HG03439 (cell line): Measurements from ENCODE around the gene RCE1.

Experiments used
- ATAC-seq: cut with Tn5 transposase; IDR thresholded peaks from one replicate; pipeline ENCODE4 v1.9.1; 2021; ENCODE audit warnings: mild to moderate bottlenecking, moderate library complexity; ENCODE audit not compliant: unreplicated experiment

Gene RCE1

DNA sequence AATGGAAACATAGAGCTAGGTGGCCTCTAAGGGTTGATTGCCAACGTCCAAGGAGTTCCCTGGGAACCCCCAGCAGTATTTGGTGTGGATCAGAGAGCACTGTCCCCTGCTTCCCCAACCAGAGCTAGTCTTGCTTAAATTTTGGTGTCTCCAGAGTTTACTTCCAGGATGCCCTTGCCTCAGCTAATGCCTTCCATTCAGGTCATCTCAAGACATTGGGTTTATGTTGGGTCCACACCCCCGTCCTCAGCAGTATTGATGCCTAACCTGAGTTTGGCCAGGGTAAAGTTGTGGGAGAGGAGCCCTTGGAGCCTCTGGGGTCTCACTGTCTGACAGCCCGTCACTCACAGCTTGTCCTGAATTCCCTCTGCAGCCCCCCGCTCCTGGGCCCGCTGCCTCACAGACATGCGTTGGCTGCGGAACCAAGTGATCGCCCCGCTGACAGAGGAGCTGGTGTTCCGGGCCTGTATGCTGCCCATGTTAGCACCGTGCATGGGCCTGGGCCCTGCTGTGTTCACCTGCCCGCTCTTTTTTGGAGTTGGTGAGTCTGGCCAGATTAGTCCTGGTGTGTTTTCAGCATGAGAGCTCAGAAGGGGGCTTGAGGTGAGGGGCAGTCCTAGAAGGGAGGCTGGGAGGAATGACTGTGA, 1.4 kb downstream of the RCE1 start:
- ATAC-seq: no peak

DNA sequence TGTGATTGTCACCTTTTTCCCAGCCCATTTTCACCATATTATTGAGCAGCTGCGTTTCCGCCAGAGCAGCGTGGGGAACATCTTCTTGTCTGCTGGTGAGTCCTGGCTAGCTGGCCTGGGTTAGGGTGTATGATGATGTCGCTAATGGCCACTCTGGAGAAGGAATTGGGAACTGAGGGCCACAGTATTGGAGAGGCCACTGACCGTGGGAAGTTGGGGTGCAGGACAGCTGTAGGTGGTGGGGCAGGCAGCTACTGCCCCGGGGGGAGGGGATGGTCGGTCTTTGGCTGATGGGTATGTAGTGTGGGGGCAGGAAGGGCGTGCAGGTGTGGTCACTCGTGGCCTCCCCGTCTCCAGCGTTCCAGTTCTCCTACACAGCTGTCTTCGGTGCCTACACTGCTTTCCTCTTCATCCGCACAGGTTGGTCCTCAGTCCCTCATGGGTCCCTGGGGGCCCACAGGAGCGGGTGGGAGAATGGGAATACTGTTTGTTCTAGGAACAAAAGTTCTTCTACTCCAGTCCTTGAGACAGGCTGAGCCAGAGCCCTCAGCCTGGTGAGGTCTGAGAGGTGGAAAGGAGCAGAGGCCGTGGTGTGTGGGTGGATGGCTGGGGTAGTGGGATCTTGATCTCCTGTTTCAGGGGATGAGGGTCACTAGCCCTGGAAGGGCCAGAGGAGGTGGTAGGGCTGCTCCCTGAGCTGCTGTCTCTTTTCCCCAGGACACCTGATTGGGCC, 2.1 kb downstream of the RCE1 start:
- ATAC-seq: no peak

DNA sequence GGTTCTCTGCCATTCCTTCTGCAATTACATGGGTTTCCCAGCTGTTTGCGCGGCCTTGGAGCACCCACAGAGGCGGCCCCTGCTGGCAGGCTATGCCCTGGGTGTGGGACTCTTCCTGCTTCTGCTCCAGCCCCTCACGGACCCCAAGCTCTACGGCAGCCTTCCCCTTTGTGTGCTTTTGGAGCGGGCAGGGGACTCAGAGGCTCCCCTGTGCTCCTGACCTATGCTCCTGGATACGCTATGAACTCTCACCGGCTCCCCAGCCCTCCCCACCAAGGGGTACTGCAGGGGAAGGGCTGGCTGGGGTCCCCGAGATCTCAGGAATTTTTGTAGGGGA, 2.6 kb downstream of the RCE1 start:
- no peak for ATAC-seq

DNA sequence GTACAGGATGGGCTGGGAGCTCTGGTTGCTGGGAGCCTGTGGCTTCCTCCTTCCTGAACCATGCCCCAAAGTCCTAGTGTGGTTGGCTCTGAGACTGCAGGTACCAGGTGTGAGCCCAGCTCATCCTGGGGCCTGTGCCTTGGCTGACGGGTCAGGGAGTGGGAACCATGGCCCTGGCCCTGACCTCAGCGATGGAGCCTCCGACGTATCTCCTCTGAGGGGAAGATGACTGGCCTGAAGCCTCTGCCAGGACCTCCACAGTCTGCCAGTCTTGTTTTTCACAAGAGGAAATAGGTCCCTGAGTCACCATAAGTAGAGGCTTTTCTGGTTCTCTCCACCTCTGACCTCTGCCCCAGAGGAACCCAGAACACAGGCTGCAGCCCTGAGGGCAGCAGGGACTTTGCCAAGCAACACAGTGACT, 3.4 kb downstream of the RCE1 start:
- ATAC-seq: no peak

DNA sequence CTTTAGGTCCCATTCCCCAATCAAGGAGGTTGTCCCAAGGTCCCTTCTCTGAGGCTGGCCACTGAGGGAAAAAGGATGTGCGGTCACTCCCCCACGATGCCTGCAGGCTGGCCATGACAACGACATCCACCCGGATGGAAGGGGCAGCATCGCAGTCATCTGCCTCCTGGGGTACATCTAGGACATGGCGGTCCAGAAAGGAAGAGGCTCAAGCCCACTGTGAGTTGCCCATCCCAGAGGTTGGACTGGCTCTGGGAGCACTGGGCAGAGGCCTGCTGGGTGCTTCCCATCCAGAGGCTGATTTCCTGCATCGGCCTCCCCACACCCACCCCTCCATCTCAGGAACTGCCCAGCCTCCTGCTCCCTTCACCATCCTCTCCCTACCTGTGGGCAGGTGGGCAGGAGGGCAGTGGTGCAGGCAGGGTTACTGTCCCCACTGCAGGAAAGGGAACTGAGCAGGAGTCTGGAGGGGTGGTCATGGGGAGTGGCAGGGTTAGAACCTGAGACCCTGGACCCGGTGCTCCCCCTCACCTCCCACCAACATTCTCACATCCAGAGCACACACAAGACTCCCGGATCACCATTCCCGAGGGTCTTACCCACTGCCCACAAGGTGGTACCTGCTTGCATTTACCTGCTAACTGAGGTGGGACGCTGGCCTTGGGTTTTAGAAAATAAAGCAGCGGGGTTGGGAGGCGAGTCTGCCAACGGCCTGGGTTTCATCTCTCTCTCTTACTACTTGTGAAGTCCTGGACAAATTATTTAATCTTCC, 4.4 kb downstream of the RCE1 start:
- no peak for ATAC-seq

DNA sequence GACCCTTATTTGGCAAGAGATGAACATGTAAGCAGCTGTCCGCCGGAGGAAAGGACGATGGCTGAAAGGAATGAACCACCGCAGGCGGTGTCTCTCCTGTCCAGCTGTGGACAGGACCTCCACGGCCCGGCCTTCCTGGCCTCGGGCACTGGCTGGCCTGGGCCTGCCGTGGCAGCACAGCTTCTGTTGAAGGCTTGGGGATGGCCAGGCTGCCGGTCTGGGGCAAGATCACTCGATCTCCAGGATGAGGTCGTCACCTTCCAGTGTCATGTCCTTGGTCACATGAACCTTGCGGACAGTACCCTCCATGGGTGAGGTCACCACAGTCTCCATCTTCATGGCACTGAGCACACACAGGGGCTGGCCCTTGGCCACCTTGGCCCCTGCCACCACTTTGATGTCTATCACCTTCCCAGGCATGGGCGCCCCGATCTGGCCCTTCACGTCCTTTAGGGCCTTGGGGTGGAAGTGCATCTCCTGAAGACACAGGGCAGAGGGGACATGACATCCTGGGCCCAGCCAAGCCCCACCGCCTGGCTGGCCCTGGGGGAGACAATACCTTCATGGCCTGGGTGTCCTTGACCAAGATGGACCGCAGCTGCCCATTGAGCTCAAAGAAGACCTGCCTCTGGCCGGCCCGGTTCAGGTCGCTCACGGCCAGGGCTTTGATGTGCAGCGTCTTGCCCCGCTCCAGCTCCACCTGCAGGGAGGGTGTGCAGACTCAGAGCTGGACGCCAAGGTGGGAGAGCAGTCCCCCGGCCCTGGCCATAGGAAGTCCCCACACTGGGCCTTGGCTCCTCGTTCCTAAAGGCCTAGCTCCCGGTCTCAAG, 5.6 kb downstream of the RCE1 start:
- no peak for ATAC-seq

DNA sequence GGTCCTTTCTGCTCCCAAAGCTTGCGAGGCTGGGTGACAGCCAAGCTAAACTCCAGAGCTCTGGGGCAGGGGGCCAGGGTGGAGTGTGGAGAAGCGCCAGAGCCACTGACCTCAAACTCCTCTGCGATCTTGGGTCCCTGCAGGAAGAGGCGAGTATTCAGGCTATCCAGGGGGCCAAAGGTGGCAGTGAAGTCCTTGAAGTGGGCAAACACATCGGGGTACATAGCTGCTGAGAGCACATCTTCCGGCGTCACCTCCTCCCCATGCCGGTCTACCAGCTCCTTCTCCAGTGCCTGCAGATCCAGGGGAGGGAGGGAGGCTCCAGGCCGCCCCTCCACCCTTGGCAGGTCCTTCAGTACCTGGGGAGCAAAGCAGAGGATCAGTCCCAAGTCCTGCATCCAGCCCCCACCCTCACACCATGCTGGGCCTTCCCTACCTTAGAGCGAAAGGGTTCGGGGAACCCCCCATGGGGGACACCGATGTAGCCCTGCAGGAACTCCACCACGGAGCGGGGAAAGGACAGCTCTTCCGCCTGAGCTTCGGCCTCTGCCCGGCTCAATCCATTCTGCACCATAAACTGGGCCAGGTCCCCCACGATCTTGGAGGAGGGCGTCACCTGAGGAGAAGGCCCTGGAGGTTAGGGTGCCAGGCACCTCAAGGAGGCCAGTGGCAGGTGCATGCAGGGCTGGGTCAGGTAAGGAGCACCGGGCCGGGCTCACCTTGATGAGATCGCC, 6.4 kb downstream of the RCE1 start:
- no peak for ATAC-seq

DNA sequence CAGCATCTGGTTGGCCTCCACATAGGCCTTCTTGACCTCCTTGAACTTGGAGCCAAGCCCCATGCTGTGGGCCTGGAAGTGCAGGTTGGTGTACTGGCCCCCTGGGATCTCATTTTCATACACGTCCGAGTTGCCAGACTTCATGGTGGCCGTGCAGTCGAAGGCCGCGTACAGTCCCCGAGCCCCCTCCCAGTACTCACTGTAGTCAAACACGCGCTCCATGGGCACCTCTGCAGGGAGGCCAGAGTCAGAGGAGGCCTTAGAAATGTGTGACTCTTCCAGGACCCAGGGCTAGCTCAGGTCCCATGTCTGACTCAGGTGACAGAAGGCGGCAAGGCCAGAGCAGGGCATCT, 7.0 kb downstream of the RCE1 start:
- ATAC-seq: no peak

DNA sequence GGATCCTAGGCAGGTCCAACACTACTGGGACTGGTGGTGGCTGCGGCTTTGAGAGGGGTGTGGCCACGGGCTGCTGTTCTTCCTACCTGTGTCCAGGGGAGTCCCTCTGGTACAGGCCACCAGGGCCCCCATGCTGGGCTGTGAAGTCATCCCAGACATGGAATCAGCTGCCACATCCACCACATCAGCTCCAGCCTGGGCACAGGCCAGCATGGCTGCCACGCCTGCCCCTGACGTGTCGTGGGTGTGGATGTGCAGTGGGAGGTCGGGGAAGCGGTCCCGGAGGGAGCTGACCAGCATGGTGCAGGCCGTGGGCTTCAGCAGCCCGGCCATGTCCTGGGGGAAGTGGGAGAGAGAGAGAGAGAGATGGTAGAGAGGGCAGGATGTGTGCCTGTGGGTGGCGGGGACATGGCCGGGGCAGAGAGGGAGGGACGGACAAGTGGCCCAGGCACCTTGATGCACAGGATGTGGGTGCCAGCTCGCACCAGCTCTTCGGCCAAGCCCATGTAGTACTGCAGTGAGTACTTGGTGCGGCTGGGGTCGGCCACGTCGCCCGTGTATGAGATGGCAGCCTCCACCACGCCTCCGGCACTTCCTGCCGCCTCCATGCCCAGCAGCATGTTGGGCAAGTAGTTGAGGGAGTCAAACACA, 7.5 kb downstream of the RCE1 start:
- ATAC-seq: no peak

DNA sequence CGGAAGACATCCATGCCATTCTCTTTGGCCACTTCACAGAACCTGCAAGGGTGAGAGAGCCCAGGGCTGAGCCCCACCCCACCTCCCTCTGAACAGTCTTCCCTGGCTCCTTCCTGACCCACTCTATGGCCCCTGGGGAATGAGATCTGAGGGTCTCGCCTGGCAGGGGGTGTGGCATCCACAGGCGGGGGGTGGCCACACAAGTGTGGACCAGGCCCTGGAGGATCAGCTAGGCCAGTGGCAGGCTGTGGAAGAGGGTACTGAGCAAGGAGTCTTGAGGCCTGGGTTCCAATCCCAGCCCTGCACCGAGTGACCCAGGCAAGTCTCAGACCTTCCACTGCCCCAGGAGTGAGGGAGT, 8.0 kb downstream of the RCE1 start:
- ATAC-seq: no peak

DNA sequence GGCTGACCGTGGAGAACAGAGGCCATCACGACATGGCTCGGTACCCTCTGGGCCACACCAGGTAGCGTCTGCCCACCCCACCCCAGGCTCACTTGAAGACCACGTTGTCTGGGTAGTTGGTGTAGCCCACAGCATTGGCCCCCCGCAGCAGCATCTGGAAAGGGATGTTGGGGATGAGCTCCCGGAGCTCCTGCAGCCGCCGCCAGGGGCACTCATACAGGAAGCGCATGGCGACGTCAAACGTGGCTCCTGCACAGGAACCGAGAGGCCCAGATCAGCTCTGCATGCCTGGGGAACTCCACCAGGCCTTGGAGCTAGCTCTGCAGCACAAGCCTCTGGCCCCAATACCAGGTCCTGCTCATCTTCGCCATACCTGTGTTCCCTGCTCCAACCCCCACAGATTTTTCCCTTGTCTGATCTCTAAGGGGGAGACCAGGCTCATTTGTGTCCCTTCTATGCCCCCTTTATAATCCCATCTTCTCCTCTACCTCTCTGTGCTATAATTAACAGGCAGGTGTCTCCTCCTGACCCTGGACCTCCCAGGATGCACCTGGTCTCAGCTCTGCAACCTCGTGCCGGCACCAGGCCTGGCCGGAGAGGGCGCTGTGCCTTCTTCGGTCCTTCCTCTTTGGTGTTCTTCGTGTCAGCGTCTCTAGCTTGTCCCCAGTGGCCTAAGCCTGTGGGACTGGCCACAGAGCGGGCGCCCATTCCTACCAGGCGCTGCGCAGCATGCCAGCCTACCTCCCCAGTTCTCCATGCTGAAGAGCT, 8.6 kb downstream of the RCE1 start:
- no peak for ATAC-seq

DNA sequence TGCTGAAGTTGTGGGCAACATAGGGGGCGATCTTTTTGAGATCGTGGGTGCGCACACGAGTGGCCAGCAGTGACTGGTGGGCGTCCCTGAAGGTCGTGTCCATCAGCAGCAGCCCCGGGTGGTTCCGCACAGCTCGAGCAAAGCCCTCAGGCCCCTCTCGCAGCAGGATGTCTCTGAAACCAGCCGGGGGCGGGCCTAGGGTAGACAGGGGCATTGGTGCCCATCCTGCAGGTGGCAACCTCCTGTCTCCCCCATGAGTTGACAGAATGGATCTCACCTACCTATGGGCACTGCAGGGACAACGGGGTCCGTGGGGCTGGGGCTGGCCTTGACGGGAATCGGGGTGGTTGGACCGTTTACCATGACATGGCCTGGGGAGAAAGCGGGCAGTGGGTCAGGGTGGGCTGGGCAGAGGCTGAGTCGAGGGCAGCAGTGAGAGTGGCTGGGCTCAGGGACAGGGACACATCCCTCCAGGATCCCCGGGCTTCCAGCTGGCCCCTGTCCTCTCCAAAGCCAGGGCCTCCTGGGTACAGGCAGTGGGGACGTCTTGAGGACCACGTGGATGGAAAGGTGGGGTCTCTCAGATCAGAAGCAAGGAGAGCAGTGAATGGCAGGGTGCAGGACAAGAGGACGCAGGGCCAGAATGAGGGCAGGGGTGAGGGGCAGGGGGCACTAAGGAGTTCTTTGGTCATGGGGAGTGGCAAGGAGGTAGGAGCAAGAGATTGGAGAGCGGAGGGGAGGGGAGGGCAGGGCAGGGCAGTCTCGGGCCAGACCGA, 9.4 kb downstream of the RCE1 start:
- ATAC-seq: no peak

DNA sequence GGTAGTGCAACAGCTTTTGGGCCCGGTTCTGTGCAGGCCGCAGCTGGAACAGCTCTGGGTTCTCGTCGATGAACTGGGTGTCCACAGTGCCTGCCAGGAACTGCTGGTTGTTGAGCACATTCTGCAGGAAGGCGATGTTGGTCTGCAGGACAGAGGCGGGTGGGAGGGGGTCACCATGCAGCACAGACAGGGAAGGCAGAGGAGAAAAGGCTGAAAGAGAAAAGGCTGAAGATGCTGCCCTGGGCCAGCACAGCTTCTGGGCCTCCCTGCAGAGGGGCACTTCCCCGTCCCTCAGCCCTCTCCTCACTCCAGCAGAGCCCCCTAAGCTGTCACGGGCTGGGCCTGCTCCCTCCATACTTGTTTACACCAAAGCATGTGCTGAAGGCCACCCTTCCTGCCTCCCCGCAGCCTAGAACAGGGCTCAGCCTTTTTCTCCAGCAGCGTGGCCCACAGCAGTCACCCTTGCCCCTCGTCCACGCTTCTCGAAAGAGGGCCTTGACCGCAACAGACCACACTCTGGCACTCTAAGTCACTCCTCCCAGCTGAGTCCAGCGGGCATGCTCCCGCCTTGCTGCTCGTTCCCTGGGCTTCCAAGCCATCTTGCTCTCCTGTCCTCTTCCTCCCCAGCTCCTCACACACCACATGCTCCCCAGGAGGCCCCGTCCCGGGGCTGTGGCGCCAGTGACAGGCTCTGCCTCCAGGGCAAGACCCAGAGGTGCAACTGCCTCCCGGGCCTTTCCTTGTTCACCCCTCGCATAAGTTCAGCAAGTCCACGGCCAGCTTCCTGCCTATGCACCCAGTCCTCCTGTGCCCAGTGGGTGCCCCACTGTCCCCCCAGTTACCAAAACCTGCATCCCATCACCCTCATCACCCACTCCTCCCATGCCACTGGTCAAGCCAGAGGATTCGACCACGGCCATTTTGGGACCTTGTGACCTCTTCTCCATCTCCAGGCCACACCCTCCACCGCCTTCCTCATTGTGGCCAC, 10.3 kb downstream of the RCE1 start:
- ATAC-seq: no peak

DNA sequence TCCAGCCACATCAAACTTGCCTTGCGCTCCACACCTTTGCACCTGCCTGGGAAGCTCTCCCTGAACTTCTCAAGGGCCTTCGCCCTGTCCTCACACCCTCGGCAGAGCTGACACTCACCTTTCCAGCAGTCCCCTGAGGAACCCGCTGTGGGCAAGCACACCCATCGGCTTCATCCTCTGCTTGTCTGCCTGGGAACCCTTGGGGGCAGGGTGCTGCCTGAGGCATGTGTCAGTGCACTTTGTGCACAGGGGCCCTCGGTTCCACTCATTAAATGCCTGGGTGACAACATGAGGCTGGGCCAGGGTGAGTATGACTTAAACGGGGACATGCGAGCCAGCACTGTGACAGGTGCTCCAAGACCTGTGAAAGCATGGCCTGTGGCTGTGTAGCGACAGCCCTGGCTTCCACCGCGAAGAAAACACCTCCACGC, 11.0 kb downstream of the RCE1 start:
- ATAC-seq: no peak

DNA sequence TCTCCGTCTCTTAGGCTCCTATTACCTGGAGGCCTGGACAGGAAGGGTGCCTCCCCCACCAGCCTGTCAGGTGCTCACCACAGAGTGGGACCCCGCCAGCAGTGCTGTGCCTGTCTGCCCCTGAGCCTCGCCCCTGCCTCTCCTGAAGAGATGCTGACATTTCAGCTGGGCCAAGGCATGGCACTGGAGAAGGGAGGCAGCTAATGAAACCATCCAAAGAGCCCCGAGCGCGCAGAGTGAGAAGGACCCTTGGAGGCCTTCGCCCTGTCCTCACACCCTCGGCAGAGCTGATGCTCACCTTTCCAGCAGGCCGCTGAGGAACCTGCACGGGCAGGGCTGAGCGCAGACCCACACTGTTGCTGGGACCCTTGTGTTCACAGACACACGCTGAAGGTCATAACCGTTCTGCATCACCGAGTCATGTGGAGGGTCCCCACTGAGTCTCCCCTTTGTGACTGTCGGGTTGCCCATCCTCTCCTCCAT, 11.5 kb downstream of the RCE1 start:
- no peak for ATAC-seq

DNA sequence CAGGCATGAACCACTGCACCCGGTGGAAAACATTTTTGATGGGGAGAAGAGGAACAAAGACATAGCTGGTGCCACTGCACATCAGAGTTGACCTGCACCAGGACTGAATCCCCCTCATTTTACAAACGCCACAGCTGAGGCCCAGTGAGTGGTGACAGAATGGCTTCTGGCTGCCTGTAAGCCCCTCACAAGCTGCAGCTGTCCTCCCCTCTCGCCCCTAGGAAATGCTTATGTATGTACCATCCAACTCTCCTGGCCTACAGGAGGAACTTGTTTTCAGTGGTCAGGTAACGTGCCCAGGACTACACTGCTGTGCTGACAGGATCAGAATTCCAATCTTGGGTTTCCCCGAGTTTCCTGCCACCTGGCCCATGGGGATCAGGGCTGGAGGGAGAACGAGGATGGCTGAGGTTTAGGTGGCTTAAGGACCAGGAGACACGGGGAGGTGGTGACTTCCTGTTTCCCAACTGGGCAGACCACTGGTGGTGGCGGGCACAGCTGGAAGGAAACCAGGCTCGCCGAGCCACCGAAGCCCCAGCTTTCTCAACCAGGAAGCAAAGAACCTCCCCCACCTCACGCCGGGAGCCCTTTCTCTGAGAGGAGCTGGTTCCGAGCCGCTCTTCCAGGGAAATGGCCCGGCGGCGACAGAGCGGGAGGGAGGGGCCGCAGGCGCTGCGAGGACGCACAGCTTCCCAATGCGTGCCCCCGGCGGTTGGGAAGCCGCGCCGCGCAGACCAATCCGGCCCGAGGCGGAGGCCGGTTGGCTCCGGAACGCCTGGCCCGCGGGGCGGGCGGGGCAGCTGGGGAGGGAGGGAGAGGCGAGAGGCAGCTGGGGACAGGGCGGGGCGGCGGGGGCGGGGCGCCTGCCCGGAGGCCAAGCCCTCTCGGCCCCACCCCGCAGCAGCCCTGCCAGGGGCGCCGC, 12.6 kb downstream of the RCE1 start:
- peak; percentile 65 for ATAC-seq
